Liver (tissue), 9 donors: ENCODE measurements around the gene ARHGAP4. TPM values are rescaled to one million over a fixed set of nuclear protein-coding genes. Genes with fewer than 3 reads are reported as not detected.

ENCODE experiments used
- DNase-seq: peaks from one replicate; pipeline ENCODE4 v3.0.0-alpha.2; 2017; ENCODE audit warnings: low spot score
- H3K27ac ChIP-seq, 2 donors: one replicate each; pipeline ENCODE4 v1.7.0; 2013; ENCODE audit warnings: inconsistent platforms in 2 of 2, low read length in 2 of 2, control low read depth in 1 of 2, low read depth in 1 of 2, mild to moderate bottlenecking in 1 of 2
- H3K27me3 ChIP-seq, 4 donors: one replicate each; pipeline versions ENCODE4 v1.6.1 to v1.7.0; 2013; ENCODE audit warnings: low read length in 3 of 4, inconsistent platforms in 1 of 4, mild to moderate bottlenecking in 1 of 4, moderate library complexity in 1 of 4; ENCODE audit not compliant: control insufficient read depth in 4 of 4, insufficient read depth in 4 of 4
- H3K36me3 ChIP-seq, 4 donors: one replicate each; pipeline versions ENCODE4 v1.6.1 to v1.7.0; 2013; ENCODE audit warnings: low read length in 3 of 4, mild to moderate bottlenecking in 3 of 4, low read depth in 1 of 4, moderate library complexity in 1 of 4; ENCODE audit not compliant: control insufficient read depth in 4 of 4, insufficient read depth in 3 of 4
- H3K4me1 ChIP-seq, 4 donors: one replicate each; pipeline versions ENCODE4 v1.6.1 to v1.7.0; 2013; ENCODE audit warnings: low read length in 3 of 4, mild to moderate bottlenecking in 3 of 4, moderate library complexity in 1 of 4; ENCODE audit not compliant: control insufficient read depth in 4 of 4, insufficient read depth in 4 of 4
- H3K4me3 ChIP-seq, 3 donors: one replicate each; pipeline versions ENCODE4 v1.6.1 to v1.7.0; 2013; ENCODE audit warnings: low read length in 3 of 3, control low read depth in 1 of 3, low read depth in 1 of 3, mild to moderate bottlenecking in 1 of 3
- H3K9ac ChIP-seq, 2 donors: one replicate each; pipeline ENCODE4 v1.7.0; 2013; ENCODE audit warnings: low read length in 2 of 2, mild to moderate bottlenecking in 2 of 2, moderate library complexity in 2 of 2, control low read depth in 1 of 2, low read depth in 1 of 2
- H3K9me3 ChIP-seq, 4 donors: one replicate each; pipeline versions ENCODE4 v1.6.1 to v1.7.0; 2013; ENCODE audit warnings: low read length in 3 of 4; ENCODE audit not compliant: control insufficient read depth in 4 of 4
- CTCF ChIP-seq: fragments of 150-350 bp; IDR thresholded peaks from 2 replicates; pipeline ENCODE4 v1.5.1; 2017; ENCODE audit warnings: improper control_type of control experiment, low read depth, low read length; ENCODE audit not compliant: missing input control
- EGR1 ChIP-seq, 2 donors: IDR thresholded peaks; 2 replicates each; pipeline ENCODE4 v1.6.1; 2016 to 2018; ENCODE audit warnings: antibody characterized with exemption in 2 of 2, low read depth in 2 of 2
- FOXA1 ChIP-seq: IDR thresholded peaks from 2 replicates; pipeline ENCODE4 v1.6.1; 2016; ENCODE audit warnings: antibody characterized with exemption
- FOXA2 ChIP-seq: IDR thresholded peaks from 2 replicates; pipeline ENCODE4 v1.6.1; 2016; ENCODE audit warnings: antibody characterized with exemption
- GABPA ChIP-seq, 2 donors: IDR thresholded peaks in 1 of 2; conservative IDR thresholded peaks in 1 of 2; 2 replicates each; pipeline ENCODE4 v1.6.1; 2016; ENCODE audit warnings: antibody characterized with exemption in 2 of 2, mild to moderate bottlenecking in 1 of 2, moderate library complexity in 1 of 2
- HNF4A ChIP-seq, 2 donors: conservative IDR thresholded peaks; 2 replicates each; pipeline ENCODE4 v1.6.1; 2016; ENCODE audit warnings: antibody characterized with exemption in 2 of 2, mild to moderate bottlenecking in 2 of 2
- HNF4G ChIP-seq: IDR thresholded peaks from 2 replicates; pipeline ENCODE4 v1.6.1; 2016; ENCODE audit warnings: antibody characterized with exemption
- JUND ChIP-seq, 2 donors: IDR thresholded peaks; 2 replicates each; pipeline ENCODE4 v1.6.1; 2016; ENCODE audit warnings: antibody characterized with exemption in 2 of 2
- NR2F2 ChIP-seq: IDR thresholded peaks from 2 replicates; pipeline ENCODE4 v1.6.1; 2016; ENCODE audit warnings: antibody characterized with exemption
- RAD21 ChIP-seq, 2 donors: IDR thresholded peaks; 2 replicates each; pipeline ENCODE4 v1.6.1; 2016; ENCODE audit warnings: antibody characterized with exemption in 2 of 2, mild to moderate bottlenecking in 2 of 2
- RXRA ChIP-seq, 2 donors: IDR thresholded peaks; 2 replicates each; pipeline ENCODE4 v1.6.1; 2017 to 2018; ENCODE audit warnings: antibody characterized with exemption in 2 of 2, mild to moderate bottlenecking in 1 of 2
- SP1 ChIP-seq: IDR thresholded peaks from 2 replicates; pipeline ENCODE4 v1.6.1; 2018; ENCODE audit warnings: antibody characterized with exemption, mild to moderate bottlenecking
- TAF1 ChIP-seq: conservative IDR thresholded peaks from 2 replicates; pipeline ENCODE4 v1.6.1; 2016; ENCODE audit warnings: antibody characterized with exemption, mild to moderate bottlenecking
- YY1 ChIP-seq: IDR thresholded peaks from 2 replicates; pipeline ENCODE4 v1.6.1; 2016; ENCODE audit warnings: antibody characterized with exemption, mild to moderate bottlenecking
- ZBTB33 ChIP-seq: IDR thresholded peaks from 2 replicates; pipeline ENCODE4 v1.6.1; 2016; ENCODE audit warnings: antibody characterized with exemption
- WGBS: extraction: QIAGEN DNeasy Blood & Tissue Kit; methylation state at CpG from one replicate; pipeline ENCODE4 v1.1.7; 2013; 5-methylcytosine and 5-hydroxymethylcytosine counted together
- polyA plus RNA-seq, 2 donors: library from polyadenylated mRNA; stranded (reverse) in 1 of 2; unstranded in 1 of 2; fragments of 200-250 nt in 1 of 2; fragments of >200 nt in 1 of 2; fragmentation: Nextera tagmentation in 1 of 2; extraction: Ambion mirVana in 1 of 2; gene quantifications; one replicate each; pipeline versions ENCODE4 v1.2.1 to v1.2.3, GENCODE V29; 2013 to 2015
- total RNA-seq, 2 donors: library from RNA; depleted of rRNA; stranded (reverse); fragments of >200 nt; gene quantifications; one replicate each; pipeline ENCODE4 v1.2.3, GENCODE V29; 2014
- TF ChIP-seq, protein P1 (sequence below): IDR thresholded peaks from 2 replicates; pipeline ENCODE4 v1.6.1; 2016; ENCODE audit warnings: antibody characterized with exemption, mild to moderate bottlenecking
- TF ChIP-seq, protein P2 (sequence below): IDR thresholded peaks from 2 replicates; pipeline ENCODE4 v1.6.1; 2016; ENCODE audit warnings: antibody characterized with exemption
- TF ChIP-seq, protein P3 (sequence below): IDR thresholded peaks from 2 replicates; pipeline ENCODE4 v1.6.1; 2016; ENCODE audit warnings: antibody characterized with exemption
- donor health status: healthy.
- donor health status: healthy.
- donor health status: healthy.
- donor health status: healthy.
- donor health status: healthy.

ARHGAP4 gene
- total and polyA plus RNA-seq, 4 donors, result 3.3 to 28.1 (median 10.2) TPM

DNA sequence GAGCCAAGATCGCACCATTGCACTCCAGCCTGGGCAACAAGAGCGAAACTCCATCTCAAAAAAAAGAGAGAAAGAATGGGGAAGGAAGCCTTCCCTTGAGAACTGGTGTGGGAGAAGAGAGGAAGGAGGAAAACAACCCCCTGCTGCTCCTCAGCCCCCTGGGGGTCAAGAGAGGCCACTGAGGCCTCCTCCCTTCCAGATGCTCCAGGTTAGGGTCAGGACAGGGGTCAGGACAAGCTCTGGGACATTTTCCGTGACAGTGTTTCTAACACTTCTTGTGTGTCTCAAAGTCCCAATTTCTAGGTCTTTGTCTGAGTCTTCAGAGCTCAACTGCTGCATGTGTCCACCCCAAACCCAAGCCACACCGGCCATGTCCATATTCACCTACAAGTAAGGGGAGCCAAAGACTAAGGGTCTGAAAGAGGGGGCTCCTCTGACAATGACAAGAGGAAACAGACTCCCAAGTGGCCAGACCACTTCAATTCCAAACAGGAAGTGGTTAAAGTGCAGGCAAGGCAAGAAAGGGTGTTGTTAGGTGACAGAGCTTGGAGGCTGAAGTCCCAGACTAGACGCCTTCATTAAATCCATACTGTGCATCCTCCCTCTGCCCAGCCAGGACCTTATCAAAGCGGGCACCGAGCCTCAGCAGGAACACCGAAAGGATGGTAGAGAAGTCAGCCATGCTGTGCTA lies 48.3 kb downstream of the ARHGAP4 start:
- no peaks in the 10 kb centered on the region for H3K4me1 ChIP-seq
- no peak for DNase-seq
- H3K4me3 ChIP-seq, result no peak overlapping the region
- H3K27me3 ChIP-seq, result peaks cover 0 to 7% (median 0%) of the 10 kb centered on the region in 4 donors
- no peak overlapping the region for H3K27ac ChIP-seq
- H3K9me3 ChIP-seq, result no peaks in the 10 kb centered on the region
- TF ChIP-seq CTCF (no peak), FOXA1 (no peak), RAD21 (IDR thresholded peaks at IDR 0.05) (no peak), EGR1 (IDR thresholded peaks at IDR 0.05; ENCODE audit: low read depth in 2 of 2) (no peak), YY1 (no peak), ZBTB33 (no peak), NR2F2 (no peak), TAF1 (no peak), HNF4G (no peak), FOXA2 (no peak), RXRA (IDR thresholded peaks at IDR 0.05) (no peak), HNF4A (conservative IDR thresholded peaks at IDR 0.05) (no peak), SP1 (no peak), GABPA (IDR thresholded peaks at IDR 0.05 in 1 of 2, conservative IDR thresholded peaks at IDR 0.05 in 1 of 2) (no peak), JUND (IDR thresholded peaks at IDR 0.05) (no peak)
- TF ChIP-seq, protein P1, sequence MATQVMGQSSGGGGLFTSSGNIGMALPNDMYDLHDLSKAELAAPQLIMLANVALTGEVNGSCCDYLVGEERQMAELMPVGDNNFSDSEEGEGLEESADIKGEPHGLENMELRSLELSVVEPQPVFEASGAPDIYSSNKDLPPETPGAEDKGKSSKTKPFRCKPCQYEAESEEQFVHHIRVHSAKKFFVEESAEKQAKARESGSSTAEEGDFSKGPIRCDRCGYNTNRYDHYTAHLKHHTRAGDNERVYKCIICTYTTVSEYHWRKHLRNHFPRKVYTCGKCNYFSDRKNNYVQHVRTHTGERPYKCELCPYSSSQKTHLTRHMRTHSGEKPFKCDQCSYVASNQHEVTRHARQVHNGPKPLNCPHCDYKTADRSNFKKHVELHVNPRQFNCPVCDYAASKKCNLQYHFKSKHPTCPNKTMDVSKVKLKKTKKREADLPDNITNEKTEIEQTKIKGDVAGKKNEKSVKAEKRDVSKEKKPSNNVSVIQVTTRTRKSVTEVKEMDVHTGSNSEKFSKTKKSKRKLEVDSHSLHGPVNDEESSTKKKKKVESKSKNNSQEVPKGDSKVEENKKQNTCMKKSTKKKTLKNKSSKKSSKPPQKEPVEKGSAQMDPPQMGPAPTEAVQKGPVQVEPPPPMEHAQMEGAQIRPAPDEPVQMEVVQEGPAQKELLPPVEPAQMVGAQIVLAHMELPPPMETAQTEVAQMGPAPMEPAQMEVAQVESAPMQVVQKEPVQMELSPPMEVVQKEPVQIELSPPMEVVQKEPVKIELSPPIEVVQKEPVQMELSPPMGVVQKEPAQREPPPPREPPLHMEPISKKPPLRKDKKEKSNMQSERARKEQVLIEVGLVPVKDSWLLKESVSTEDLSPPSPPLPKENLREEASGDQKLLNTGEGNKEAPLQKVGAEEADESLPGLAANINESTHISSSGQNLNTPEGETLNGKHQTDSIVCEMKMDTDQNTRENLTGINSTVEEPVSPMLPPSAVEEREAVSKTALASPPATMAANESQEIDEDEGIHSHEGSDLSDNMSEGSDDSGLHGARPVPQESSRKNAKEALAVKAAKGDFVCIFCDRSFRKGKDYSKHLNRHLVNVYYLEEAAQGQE, result no peak
- TF ChIP-seq, protein P2, sequence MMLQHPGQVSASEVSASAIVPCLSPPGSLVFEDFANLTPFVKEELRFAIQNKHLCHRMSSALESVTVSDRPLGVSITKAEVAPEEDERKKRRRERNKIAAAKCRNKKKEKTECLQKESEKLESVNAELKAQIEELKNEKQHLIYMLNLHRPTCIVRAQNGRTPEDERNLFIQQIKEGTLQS, result no peak
- TF ChIP-seq, protein P3, sequence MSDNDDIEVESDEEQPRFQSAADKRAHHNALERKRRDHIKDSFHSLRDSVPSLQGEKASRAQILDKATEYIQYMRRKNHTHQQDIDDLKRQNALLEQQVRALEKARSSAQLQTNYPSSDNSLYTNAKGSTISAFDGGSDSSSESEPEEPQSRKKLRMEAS, result no peak
- no peak overlapping the region for H3K9ac ChIP-seq
- WGBS, result 70% methylated on average over 8 of the region's 8 CpGs
- no peaks in the 10 kb centered on the region for H3K36me3 ChIP-seq
